Right atrium auricular region (tissue), 2 donors: Measurements from ENCODE around the gene PIGM. TPM values are rescaled to one million over a fixed set of nuclear protein-coding genes. Genes with fewer than 3 reads are reported as not detected.
A peak's percentile ranks its signal among the peaks of the same experiment; 100 is the strongest.

Experiments used
- DNase-seq: peaks from one replicate; pipeline ENCODE4 v3.0.0-alpha.2; 2019; ENCODE audit warnings: low spot score
- H3K27ac ChIP-seq, 2 donors: fragments of 200-600 bp; sonication (generic); 1 replicate in 1 of 2; 2 replicates in 1 of 2; pipeline ENCODE4 v1.5.1; 2016 to 2019
- H3K27me3 ChIP-seq, 2 donors: fragments of 200-600 bp; sonication (generic); one replicate each; pipeline versions ENCODE4 v1.5.1 to v1.6.0; 2017 to 2019
- H3K36me3 ChIP-seq: fragments of 200-600 bp; sonication (generic); one replicate; pipeline ENCODE4 v1.5.1; 2016
- H3K4me1 ChIP-seq, 2 donors: fragments of 200-600 bp; sonication (generic); one replicate each; pipeline versions ENCODE4 v1.5.1 to v1.6.0; 2017 to 2019
- H3K4me3 ChIP-seq, 2 donors: fragments of 200-600 bp; sonication (generic); 1 replicate in 1 of 2; 2 replicates in 1 of 2; pipeline ENCODE4 v1.5.1; 2017 to 2019; ENCODE audit warnings: mild to moderate bottlenecking in 1 of 2, moderate library complexity in 1 of 2
- H3K9me3 ChIP-seq, 2 donors: fragments of 200-600 bp; sonication (generic); one replicate each; pipeline ENCODE4 v1.5.1; 2019
- CTCF ChIP-seq, 2 donors: fragments of 200-600 bp; sonication (generic); IDR thresholded peaks; one replicate each; pipeline ENCODE4 v1.5.1; 2019; ENCODE audit warnings: antibody characterized with exemption in 2 of 2
- total RNA-seq, 2 donors: library from RNA; depleted of rRNA; stranded (reverse); fragments of >200 nt; gene quantifications; one replicate each; pipeline ENCODE4 v1.1.0, GENCODE V29; 2016

The PIGM gene
- total RNA-seq, 2 donors from 2014 or later, result 2.4 to 3.2 TPM

- no peak for TF ChIP-seq CTCF (IDR thresholded peaks at IDR 0.05)
- DNase-seq, result no peak
- no peak overlapping the region for H3K4me3 ChIP-seq
- H3K36me3 ChIP-seq, result no peaks in the 10 kb centered on the region
- no peaks in the 10 kb centered on the region for H3K9me3 ChIP-seq
- H3K27me3 ChIP-seq, result no peaks in the 10 kb centered on the region
- no peak overlapping the region for H3K27ac ChIP-seq
- H3K4me1 ChIP-seq, result no peaks in the 10 kb centered on the region
These were observed 52.5 kb downstream of the PIGM start for GRCh38 chr1:159979257-159979656.

GRCh38 chr1:159978107-159978398, 53.7 kb downstream of the PIGM start:
- peak; percentile 28 for DNase-seq
- Histone ChIP-seq H3K27me3 (no peaks in the 10 kb centered on the region), H3K36me3 (no peaks in the 10 kb centered on the region), H3K4me1 (no peaks in the 10 kb centered on the region), H3K27ac (no peak overlapping the region), H3K4me3 (no peak overlapping the region), H3K9me3 (no peaks in the 10 kb centered on the region)
- no peak for TF ChIP-seq CTCF (IDR thresholded peaks at IDR 0.05)

- no peak overlapping the region for H3K27ac ChIP-seq
- TF ChIP-seq CTCF (IDR thresholded peaks at IDR 0.05), result no peak
- H3K27me3 ChIP-seq, result no peaks in the 10 kb centered on the region
- H3K4me3 ChIP-seq, result no peak overlapping the region
- no peaks in the 10 kb centered on the region for H3K9me3 ChIP-seq
- no peaks in the 10 kb centered on the region for H3K4me1 ChIP-seq
- peak; percentile 40 for DNase-seq
- H3K36me3 ChIP-seq, result no peaks in the 10 kb centered on the region
These were observed 54.3 kb downstream of the PIGM start for GRCh38 chr1:159977364-159978106.

Other genes with a start within 250 kb of the PIGM start
- under 1 TPM in 1 of 2 donors, not detected in 1; 0.24 TPM for gene FCRL6, start 229.6 kb downstream of the PIGM start, total RNA-seq
- gene SLAMF8, start 205.1 kb downstream of the PIGM start, total RNA-seq, result 1 to 10 TPM; 1.0 to 4.2 TPM
- gene VSIG8, start 169.3 kb downstream of the PIGM start, total RNA-seq, result not detected
- 1 to 10 TPM in 1 of 2 donors, under 1 TPM in 1; 0.86 to 1.3 TPM for gene CFAP45, start 131.8 kb downstream of the PIGM start, total RNA-seq
- 100 to 1,000 TPM; 124 to 235 TPM for gene TAGLN2, start 106.5 kb downstream of the PIGM start, total RNA-seq
- gene IGSF9, start 86.4 kb downstream of the PIGM start, total RNA-seq, result 1 to 10 TPM; 2.0 to 5.4 TPM
- gene SLAMF9, start 77.8 kb downstream of the PIGM start, total RNA-seq, result not detected
- gene KCNJ10, start 38.2 kb upstream of the PIGM start, total RNA-seq, result under 1 TPM in 1 of 2 donors, not detected in 1; 0.20 TPM
- under 1 TPM in 1 of 2 donors, not detected in 1; 0.08 TPM for gene KCNJ9, start 49.5 kb upstream of the PIGM start, total RNA-seq
- gene IGSF8, start 66.6 kb upstream of the PIGM start, total RNA-seq, result 10 to 100 TPM; 20.1 to 20.8 TPM
- 100 to 1,000 TPM; 146 to 228 TPM for gene ATP1A2, start 83.8 kb upstream of the PIGM start, total RNA-seq
- gene ATP1A4, start 119.6 kb upstream of the PIGM start, total RNA-seq, result not detected
- gene CASQ1, start 158.6 kb upstream of the PIGM start, total RNA-seq, result 10 to 100 TPM; 10.1 to 32.3 TPM
- 100 to 1,000 TPM in 1 of 2 donors, 10 to 100 TPM in 1; 69.2 to 144 TPM for gene PEA15, start 173.4 kb upstream of the PIGM start, total RNA-seq
- gene DCAF8, start 230.6 kb upstream of the PIGM start, total RNA-seq, result 100 to 1,000 TPM; 103 to 121 TPM